ENCODE results near the gene NBPF20. TPM values are rescaled to one million over a fixed set of nuclear protein-coding genes. Genes with fewer than 3 reads are reported as not detected.
A peak's percentile ranks its signal among the peaks of the same experiment; 100 is the strongest.
"Not testable (repeated sequence)": the region's sequence is repeated elsewhere in the genome, so short reads cannot be mapped to it uniquely, and the experiment has no call there.

The NBPF20 gene, protein sequence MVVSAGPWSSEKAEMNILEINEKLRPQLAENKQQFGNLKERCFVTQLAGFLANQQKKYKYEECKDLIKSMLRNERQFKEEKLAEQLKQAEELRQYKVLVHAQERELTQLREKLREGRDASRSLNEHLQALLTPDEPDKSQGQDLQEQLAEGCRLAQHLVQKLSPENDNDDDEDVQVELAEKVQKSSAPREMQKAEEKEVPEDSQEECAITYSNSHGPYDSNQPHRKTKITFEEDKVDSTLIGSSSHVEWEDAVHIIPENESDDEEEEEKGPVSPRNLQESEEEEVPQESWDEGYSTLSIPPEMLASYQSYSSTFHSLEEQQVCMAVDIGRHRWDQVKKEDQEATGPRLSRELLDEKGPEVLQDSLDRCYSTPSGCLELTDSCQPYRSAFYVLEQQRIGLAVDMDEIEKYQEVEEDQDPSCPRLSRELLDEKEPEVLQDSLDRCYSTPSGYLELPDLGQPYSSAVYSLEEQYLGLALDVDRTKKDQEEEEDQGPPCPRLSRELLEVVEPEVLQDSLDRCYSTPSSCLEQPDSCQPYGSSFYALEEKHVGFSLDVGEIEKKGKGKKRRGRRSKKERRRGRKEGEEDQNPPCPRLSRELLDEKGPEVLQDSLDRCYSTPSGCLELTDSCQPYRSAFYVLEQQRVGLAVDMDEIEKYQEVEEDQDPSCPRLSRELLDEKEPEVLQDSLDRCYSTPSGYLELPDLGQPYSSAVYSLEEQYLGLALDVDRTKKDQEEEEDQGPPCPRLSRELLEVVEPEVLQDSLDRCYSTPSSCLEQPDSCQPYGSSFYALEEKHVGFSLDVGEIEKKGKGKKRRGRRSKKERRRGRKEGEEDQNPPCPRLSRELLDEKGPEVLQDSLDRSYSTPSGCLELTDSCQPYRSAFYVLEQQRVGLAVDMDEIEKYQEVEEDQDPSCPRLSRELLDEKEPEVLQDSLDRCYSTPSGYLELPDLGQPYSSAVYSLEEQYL (N-terminal part only)
- total RNA-seq: under 1 TPM; 0.12 to 0.55 TPM

DNA sequence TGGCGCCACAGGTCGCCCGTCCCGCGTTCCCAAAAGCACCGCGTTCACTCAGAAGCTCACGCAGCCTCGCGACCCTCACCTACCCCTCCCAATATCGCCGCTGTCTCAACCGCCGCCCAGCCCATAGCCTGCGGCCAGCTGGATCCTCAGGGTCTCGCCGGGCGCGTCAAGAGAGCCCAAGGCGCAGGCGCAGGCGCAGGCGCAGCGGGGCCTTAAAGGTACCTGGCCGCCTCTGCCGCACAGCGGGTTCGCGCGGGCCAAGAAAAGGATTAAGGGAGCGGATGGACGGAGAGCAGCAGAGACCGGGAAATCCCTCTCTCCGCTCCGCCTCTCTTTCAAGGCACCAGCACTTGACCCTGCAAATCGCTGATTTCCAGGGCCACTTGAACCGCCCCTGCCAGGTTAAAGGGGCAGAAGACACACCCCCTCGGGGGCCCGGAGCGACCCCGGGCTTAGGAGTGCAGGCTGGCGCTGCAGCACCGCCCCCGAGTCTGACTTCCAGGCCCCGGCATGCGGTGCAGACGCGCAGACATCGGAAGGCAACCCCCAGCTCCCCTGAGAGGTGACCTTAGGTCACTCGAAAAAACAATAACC lies at the start of gene NBPF20:
NBPF20 (minus strand) TSS at position 168 of the 594 bp plus-strand sequence. CDS start 20,331 bp downstream, outside the sequence.
- Mint-ChIP-seq H3K27ac (peak within 1 kb of the TSS; percentile 1), H3K27me3 (peaks cover 43% of the 10 kb centered on the region)
- CTCF ChIA-PET: no interaction called here

DNA sequence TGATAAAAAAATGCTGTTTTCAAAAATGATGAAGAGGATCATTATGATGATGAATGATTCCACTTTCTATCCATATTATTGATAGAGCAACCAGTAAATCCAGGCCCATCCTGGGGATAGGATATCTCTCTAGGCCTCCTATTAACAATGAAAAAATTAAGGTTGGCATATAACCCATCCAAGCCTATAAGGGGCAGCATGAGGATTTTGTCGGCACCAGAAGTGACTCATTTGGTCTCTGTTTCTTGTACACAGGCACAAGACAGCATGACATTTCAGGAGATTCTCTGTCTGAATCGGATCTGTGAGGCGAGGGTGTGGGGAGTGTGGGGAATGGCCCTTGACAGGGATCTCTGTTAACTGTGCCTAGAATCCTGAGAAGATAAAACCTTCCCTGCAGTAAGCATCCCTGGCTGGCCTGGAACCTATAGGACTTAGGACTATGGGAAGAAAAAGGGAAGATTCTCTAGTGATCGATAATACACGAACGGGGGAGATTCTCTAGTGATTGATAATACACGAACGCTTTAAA lies 49.5 kb upstream of the NBPF20 start:
- DNase-seq; H3K4me1 Mint-ChIP-seq; H3K27ac Mint-ChIP-seq; H3K36me3 Mint-ChIP-seq; ATAC-seq; H3K9me3 Mint-ChIP-seq (ENCODE audit: low read depth); CTCF ChIA-PET: not testable (repeated sequence)
- H3K4me3 Mint-ChIP-seq: peak overlapping the region; percentile 68
- peaks cover 18% of the 10 kb centered on the region for H3K27me3 Mint-ChIP-seq

More for the DNA sequence above, at the start of gene NBPF20:
- peaks cover 16% of the 10 kb centered on the region for H3K36me3 Mint-ChIP-seq
- peaks cover 12% of the 10 kb centered on the region for H3K9me3 Mint-ChIP-seq (ENCODE audit: low read depth)
- DNase-seq: peak; percentile 74
- peaks cover 8% of the 10 kb centered on the region for H3K4me1 Mint-ChIP-seq
- peak; percentile 97 for ATAC-seq
- peak within 1 kb of the TSS; percentile 79 for H3K4me3 Mint-ChIP-seq

DNA sequence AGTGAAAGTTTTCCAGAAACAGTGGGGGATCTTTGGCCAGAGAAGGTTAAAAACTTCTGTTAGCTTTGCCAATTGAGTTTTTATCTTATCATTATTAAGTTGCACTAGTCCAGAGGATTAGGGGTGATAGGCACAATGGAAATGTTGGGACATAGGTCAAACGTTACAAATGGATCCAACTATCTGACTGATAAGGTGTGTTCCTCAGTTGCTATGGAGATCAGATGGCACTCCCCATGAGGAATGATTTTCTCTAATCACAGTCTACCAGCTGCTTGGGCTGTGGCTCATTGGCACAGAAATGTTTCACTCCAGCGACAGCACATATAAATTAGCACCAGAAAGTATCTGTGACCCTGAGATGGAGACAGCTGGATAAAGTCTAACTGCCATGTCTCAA lies 47.3 kb upstream of the NBPF20 start:
- DNase-seq; H3K4me1 Mint-ChIP-seq; H3K9me3 Mint-ChIP-seq (ENCODE audit: low read depth); H3K4me3 Mint-ChIP-seq; ATAC-seq; H3K36me3 Mint-ChIP-seq; CTCF ChIA-PET; H3K27ac Mint-ChIP-seq: not testable (repeated sequence)
- peaks cover 21% of the 10 kb centered on the region for H3K27me3 Mint-ChIP-seq

DNA sequence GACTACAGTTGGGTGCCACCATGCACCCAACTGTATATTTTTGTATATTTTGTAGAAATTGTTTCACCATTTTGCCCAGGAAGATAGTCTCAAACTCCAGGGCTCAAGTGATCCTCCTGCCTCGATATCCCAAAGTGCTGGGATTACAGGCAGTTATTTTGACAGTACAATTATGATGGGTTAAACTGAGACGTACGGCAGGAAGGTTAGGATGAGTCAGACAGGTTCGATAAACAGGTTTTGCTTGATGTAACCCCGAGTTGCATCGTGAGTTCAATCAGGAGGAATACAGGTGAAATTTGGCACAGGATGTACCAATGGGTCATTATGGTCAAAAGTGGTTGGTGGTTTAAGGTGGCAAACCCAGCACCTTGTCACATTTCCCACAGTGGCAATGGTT lies 46.0 kb upstream of the NBPF20 start:
- DNase-seq; H3K9me3 Mint-ChIP-seq (ENCODE audit: low read depth); H3K4me3 Mint-ChIP-seq; H3K27ac Mint-ChIP-seq; H3K36me3 Mint-ChIP-seq; H3K4me1 Mint-ChIP-seq; ATAC-seq; CTCF ChIA-PET: not testable (repeated sequence)
- H3K27me3 Mint-ChIP-seq: peaks cover 21% of the 10 kb centered on the region

DNA sequence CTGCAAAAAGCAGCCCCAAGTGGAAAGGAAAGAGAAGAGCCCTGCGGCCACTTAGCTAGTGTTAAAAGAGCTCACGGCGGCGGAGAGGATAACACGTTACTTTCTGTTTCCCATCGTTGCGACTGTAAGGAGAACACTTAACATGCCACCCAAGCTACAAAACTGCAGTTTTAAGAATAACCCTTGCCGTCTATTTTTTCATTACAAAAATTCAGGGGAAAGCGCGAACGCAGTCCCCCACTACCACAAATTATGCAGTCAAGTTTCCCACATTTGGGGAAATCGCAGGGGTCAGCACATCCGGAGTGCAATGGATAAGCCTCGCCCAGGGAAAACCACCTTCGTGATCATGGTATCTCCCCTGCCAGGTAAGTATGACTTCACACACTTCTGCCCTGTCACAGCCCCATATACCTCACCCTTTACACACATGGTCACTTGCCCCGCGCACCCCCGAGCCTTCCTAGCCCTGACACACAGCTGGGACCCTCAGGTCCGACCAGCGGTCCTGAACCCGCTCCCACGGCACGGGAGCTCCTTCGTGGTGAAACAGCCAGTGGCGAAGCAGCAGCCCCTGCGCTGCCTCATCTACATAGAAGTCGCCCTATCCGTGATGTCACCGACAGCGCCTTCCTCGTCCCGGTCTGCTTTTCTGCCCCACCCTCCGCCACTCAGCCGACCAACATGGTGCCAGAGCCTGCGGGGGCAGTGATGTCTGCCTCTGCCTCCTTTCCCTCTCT lies 40.2 kb upstream of the NBPF20 start:
- Mint-ChIP-seq H3K27ac (peak overlapping the region; percentile 93), H3K4me3 (peak overlapping the region; percentile 73), H3K27me3 (peaks cover 16% of the 10 kb centered on the region)
- H3K36me3 Mint-ChIP-seq; CTCF ChIA-PET; H3K9me3 Mint-ChIP-seq (ENCODE audit: low read depth); H3K4me1 Mint-ChIP-seq: not testable (repeated sequence)
- ATAC-seq (peak; percentile 84), DNase-seq (peak; percentile 94)

DNA sequence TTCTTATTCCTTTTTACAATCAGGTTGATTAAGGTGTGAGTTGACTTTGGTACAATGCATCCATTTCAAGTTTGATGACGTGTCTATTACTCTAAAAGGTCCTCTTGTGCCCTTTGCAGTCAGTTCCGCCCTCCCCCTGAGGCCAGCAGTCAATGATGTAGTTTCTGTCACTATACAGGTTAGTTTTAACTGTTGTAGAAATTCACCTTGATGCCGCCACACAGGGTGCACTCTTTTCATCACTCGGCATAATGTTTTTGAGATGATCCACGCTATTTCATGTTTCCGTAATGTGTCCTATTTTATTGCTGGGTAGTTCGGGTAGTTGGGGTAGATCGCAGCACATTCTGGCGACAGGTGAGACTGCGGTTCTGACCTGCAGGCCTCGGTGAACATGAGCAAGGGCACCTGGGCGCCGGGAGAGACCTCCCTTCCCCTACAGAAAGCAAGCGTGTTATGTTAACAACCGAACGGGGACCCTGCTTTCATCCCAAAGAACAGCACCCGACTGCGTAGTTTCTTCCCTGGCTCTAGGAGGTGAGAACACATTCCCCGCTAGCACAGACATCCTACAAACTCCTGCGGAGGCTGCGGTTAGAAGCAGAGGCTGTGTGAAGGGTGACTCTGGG lies 39.4 kb upstream of the NBPF20 start:
- H3K4me1 Mint-ChIP-seq; CTCF ChIA-PET; DNase-seq; H3K36me3 Mint-ChIP-seq; H3K9me3 Mint-ChIP-seq (ENCODE audit: low read depth): not testable (repeated sequence)
- peak overlapping the region; percentile 93 for H3K27ac Mint-ChIP-seq
- peak overlapping the region; percentile 73 for H3K4me3 Mint-ChIP-seq
- peak; percentile 24 for ATAC-seq
- H3K27me3 Mint-ChIP-seq: peaks cover 19% of the 10 kb centered on the region

DNA sequence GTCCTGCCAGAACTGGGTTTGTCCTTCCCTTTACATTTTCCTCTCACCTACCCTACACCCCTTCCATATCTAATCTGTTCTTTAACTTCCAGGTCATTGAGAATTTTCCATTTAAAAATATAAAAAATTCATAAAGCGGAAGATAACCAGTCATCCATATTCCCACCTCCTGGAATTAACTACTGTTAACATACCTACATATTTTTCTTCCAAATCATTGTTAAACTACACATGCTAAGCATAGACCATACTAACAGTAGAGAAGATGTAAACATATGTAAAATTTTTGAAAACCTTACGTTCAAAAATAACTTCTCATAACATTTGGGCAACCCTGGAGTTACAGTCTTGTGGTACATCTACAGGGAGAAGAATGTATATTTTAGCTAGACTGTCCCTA lies 38.6 kb upstream of the NBPF20 start:
- DNase-seq; H3K4me1 Mint-ChIP-seq; ATAC-seq; CTCF ChIA-PET; H3K4me3 Mint-ChIP-seq; H3K27ac Mint-ChIP-seq; H3K9me3 Mint-ChIP-seq (ENCODE audit: low read depth); H3K36me3 Mint-ChIP-seq: not testable (repeated sequence)
- H3K27me3 Mint-ChIP-seq: peaks cover 20% of the 10 kb centered on the region

DNA sequence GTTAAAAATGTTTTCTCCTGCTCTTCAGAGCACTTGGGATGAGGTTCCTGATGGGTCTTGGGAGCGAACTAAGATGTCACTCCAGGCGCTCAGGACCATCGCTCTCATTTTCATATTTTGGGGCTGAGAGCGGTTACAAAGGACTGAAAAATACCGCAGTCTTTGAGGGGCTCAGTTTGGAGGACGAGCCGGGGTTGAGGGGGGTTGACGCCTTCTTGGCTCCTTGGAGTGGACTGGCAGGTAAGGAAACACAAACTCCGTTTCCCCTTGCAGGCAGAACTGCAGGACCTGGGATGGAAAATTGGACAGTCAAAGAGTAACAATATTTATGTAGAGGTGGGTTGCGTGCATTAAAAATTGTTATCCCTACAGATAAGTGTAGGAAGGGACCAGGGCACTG lies 35.3 kb upstream of the NBPF20 start:
- H3K36me3 Mint-ChIP-seq; H3K9me3 Mint-ChIP-seq (ENCODE audit: low read depth); H3K4me1 Mint-ChIP-seq; H3K4me3 Mint-ChIP-seq; DNase-seq; H3K27ac Mint-ChIP-seq; ATAC-seq; CTCF ChIA-PET: not testable (repeated sequence)
- peaks cover 25% of the 10 kb centered on the region for H3K27me3 Mint-ChIP-seq

DNA sequence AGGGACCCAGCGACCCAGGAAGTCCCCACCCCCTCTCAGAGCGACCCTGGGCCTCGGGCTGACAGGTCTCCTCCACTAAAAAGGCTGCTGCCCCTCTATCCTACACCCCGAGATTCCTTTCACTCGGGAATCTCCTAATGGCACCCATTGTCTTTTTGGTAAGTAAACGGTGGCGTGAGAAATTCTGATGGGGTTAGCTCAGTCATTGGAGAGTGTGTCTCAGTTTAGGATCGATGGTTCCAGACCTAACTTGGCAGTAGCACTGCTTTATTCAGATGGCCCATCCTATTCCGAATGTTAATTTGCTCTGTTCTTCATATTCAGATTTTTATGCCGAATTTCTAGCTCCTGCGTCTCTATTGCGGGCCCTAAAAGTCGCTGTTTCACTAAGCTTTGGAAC lies 34.6 kb upstream of the NBPF20 start:
- H3K4me3 Mint-ChIP-seq; H3K27ac Mint-ChIP-seq; ATAC-seq; H3K36me3 Mint-ChIP-seq; H3K4me1 Mint-ChIP-seq; DNase-seq; H3K9me3 Mint-ChIP-seq (ENCODE audit: low read depth); CTCF ChIA-PET: not testable (repeated sequence)
- H3K27me3 Mint-ChIP-seq: peaks cover 28% of the 10 kb centered on the region

DNA sequence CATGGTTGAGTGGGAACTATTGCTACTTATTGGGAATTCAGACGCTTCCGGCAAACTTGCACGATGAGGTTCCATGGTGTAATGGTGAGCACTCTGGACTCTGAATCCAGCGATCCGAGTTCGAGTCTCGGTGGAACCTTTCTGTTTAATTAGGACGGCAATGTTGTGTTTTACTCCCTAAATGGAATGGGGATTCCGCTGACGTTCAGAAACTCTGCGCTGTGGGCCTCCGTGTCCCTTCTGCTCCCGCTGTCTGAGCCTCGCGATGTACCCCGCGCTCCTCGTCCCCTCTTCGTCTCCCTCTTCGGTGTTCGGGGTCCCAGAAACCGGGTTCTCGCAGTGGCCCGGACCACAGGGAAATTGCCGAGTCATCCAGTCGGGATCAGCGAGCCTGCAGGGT lies 34.2 kb upstream of the NBPF20 start:
- H3K4me3 Mint-ChIP-seq; H3K9me3 Mint-ChIP-seq (ENCODE audit: low read depth); DNase-seq; H3K4me1 Mint-ChIP-seq; ATAC-seq; CTCF ChIA-PET; H3K27ac Mint-ChIP-seq; H3K36me3 Mint-ChIP-seq: not testable (repeated sequence)
- H3K27me3 Mint-ChIP-seq: peaks cover 31% of the 10 kb centered on the region

DNA sequence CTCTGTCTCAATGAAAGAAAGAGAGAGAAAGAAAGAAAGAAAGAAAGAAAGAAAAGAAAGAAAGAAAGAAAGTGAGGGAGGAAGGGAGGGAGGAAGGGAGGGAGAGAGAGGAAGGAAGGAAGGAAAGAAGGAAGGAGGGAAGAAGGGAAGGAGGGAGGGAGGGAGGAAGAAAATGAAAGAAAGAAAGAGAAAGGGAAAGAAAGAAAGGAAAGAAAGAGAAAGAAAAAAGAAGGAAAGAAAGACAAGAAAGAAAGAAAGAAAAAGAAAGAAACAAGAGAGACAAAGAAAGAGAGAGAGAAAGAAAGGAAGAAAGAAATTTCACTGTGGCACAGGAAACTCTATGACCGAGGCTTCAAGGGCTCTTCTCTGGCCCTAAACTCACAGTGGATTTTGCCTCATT lies 33.7 kb upstream of the NBPF20 start:
- DNase-seq; H3K4me1 Mint-ChIP-seq; H3K27ac Mint-ChIP-seq; H3K4me3 Mint-ChIP-seq; H3K36me3 Mint-ChIP-seq; CTCF ChIA-PET; H3K9me3 Mint-ChIP-seq (ENCODE audit: low read depth); ATAC-seq: not testable (repeated sequence)
- peaks cover 34% of the 10 kb centered on the region for H3K27me3 Mint-ChIP-seq

DNA sequence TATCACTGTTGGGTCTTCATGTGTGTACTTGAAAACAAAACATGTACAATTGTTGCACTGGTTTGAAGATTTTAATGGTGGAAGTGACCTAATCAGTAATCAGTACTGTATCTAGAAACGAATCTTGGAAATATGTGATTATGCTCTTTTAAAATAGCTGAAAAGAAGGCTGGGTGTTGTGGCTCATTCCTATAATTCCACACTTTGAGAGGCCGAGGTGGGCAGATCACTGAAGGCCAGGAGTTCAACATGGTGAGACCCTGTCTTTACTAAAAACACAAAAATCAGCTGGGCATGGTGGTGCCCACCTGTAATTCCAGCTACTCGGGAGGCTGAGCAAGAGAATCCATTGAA lies 29.4 kb upstream of the NBPF20 start:
- ATAC-seq; H3K27ac Mint-ChIP-seq; H3K36me3 Mint-ChIP-seq; H3K4me3 Mint-ChIP-seq; H3K4me1 Mint-ChIP-seq; DNase-seq; CTCF ChIA-PET; H3K9me3 Mint-ChIP-seq (ENCODE audit: low read depth): not testable (repeated sequence)
- H3K27me3 Mint-ChIP-seq: peaks cover 27% of the 10 kb centered on the region
